DOHH2 (cell line): ENCODE measurements around the gene SSU72.
"Not testable (repeated sequence)": the region's sequence is repeated elsewhere in the genome, so short reads cannot be mapped to it uniquely, and the experiment has no call there.

Source experiments
- H3F3A ChIP-seq: fragments of 200-600 bp; sonication (generic), shearing (Covaris generic); 2 replicates; pipeline ENCODE4 v1.6.0; 2016; ENCODE audit warnings: antibody characterized with exemption, mild to moderate bottlenecking; ENCODE audit not compliant: control insufficient read depth, insufficient read depth
- H3K27ac ChIP-seq: fragments of 200-600 bp; sonication (generic); 2 replicates; pipeline ENCODE4 v1.5.1; 2014; ENCODE audit warnings: low read depth, mild to moderate bottlenecking, low read length, moderate library complexity
- H3K27me3 ChIP-seq: fragments of 200-600 bp; sonication (generic); 2 replicates; pipeline ENCODE4 v1.6.1; 2014; ENCODE audit warnings: mild to moderate bottlenecking, low read length, mixed read lengths; ENCODE audit not compliant: control insufficient read depth
- H3K36me3 ChIP-seq: fragments of 200-600 bp; sonication (generic); 2 replicates; pipeline ENCODE4 v1.6.1; 2014; ENCODE audit warnings: mild to moderate bottlenecking, low read length, moderate library complexity, mixed read lengths; ENCODE audit not compliant: control insufficient read depth
- H3K4me1 ChIP-seq: fragments of 200-600 bp; sonication (generic); 2 replicates; pipeline ENCODE4 v1.6.1; 2014; ENCODE audit warnings: mild to moderate bottlenecking, low read length, mixed read lengths; ENCODE audit not compliant: control insufficient read depth
- H3K4me2 ChIP-seq: fragments of 200-600 bp; sonication (generic); 2 replicates; pipeline ENCODE4 v1.6.0; 2014; ENCODE audit warnings: mild to moderate bottlenecking, low read length, moderate library complexity
- H3K4me3 ChIP-seq: fragments of 200-600 bp; sonication (generic); 2 replicates; pipeline ENCODE4 v1.5.1; 2014; ENCODE audit warnings: mild to moderate bottlenecking, low read length, mixed read lengths
- H3K79me2 ChIP-seq: fragments of 200-600 bp; sonication (generic); 2 replicates; pipeline ENCODE4 v1.6.1; 2014; ENCODE audit warnings: mild to moderate bottlenecking, low read length, mixed read lengths; ENCODE audit not compliant: control insufficient read depth
- H3K9me2 ChIP-seq: fragments of 200-600 bp; sonication (generic); replicated peaks from 2 replicates; pipeline ENCODE4 v1.6.1; 2014; ENCODE audit warnings: mild to moderate bottlenecking, low read length, mixed read lengths; ENCODE audit not compliant: control insufficient read depth
- H3K9me3 ChIP-seq: fragments of 200-600 bp; sonication (generic); 2 replicates; pipeline ENCODE4 v1.6.1; 2014; ENCODE audit warnings: antibody characterized with exemption, low read length, mixed read lengths; ENCODE audit not compliant: control insufficient read depth, insufficient read depth
- H4K20me1 ChIP-seq: fragments of 200-600 bp; sonication (generic); 2 replicates; pipeline ENCODE4 v1.6.0; 2014; ENCODE audit warnings: low read depth, mild to moderate bottlenecking, antibody characterized with exemption, low read length, moderate library complexity; ENCODE audit not compliant: control insufficient read depth, insufficient read depth
- EZH2phosphoT487 ChIP-seq: fragments of 200-600 bp; sonication (generic); IDR thresholded peaks from 2 replicates; pipeline ENCODE4 v1.6.1; 2017; ENCODE audit warnings: borderline replicate concordance, mild to moderate bottlenecking, antibody characterized with exemption, low read length, moderate library complexity, mixed read lengths
- TF ChIP-seq, protein P1 (sequence below): fragments of 200-600 bp; sonication (generic); IDR thresholded peaks from one replicate; pipeline ENCODE4 v1.5.1; 2014; ENCODE audit warnings: antibody characterized with exemption, mild to moderate bottlenecking, low read depth, low read length; ENCODE audit not compliant: poor library complexity, severe bottlenecking

Gene SSU72

DNA sequence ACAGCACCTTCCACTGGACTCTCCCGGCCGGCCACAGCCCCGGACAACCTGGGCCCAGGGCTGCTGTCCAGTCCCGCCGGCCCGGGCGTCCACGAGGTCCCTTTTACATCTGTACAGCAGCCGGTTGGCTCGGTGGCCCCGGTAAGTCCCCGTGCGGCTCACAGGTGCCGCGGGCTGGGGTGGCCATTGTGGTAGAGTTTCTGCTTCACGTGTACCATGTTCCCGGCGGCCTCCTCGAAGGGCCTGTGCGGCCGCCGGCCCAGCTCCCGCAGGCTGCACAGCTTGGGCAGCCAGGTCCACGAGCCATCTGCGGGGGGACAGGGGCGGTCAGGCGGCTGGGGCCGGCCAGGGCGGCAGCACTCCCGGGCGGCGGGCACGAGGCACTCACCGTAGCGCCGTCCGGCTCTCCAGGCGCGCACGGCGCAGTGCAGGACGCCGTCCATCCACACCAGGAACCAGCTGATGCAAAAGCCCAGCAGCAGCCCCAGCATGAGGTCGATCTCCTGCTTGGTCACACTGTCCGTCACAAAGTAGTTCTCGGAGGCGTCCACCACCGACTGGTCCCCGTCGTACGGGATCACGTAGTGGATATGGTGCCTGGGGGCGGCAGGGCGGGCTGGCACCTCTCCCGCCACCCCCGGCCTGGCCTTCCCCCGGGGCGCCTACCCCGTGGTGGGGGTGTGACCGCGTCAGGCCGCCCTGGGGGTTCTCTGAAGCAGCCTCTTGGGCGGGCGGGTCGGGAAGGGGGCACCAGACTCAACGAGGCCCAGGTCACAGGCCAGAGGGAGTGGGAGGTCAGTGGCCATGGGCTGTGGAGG lies 39.3 kb downstream of the SSU72 start:
- no peaks in the 10 kb centered on the region for H3K4me1 ChIP-seq
- no peaks in the 10 kb centered on the region for H3K9me2 ChIP-seq
- H3K27me3 ChIP-seq, result no peaks in the 10 kb centered on the region
- H3K4me3 ChIP-seq, result no peak overlapping the region
- H3K36me3 ChIP-seq, result peaks cover 11% of the 10 kb centered on the region
- H4K20me1 ChIP-seq, result no peaks in the 10 kb centered on the region
- H3K4me2 ChIP-seq, result no peak overlapping the region
- H3K9me3 ChIP-seq, result no peaks in the 10 kb centered on the region
- H3K27ac ChIP-seq, result no peak overlapping the region
- TF ChIP-seq, protein P1, sequence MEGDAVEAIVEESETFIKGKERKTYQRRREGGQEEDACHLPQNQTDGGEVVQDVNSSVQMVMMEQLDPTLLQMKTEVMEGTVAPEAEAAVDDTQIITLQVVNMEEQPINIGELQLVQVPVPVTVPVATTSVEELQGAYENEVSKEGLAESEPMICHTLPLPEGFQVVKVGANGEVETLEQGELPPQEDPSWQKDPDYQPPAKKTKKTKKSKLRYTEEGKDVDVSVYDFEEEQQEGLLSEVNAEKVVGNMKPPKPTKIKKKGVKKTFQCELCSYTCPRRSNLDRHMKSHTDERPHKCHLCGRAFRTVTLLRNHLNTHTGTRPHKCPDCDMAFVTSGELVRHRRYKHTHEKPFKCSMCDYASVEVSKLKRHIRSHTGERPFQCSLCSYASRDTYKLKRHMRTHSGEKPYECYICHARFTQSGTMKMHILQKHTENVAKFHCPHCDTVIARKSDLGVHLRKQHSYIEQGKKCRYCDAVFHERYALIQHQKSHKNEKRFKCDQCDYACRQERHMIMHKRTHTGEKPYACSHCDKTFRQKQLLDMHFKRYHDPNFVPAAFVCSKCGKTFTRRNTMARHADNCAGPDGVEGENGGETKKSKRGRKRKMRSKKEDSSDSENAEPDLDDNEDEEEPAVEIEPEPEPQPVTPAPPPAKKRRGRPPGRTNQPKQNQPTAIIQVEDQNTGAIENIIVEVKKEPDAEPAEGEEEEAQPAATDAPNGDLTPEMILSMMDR, result no peak
- no peak for TF ChIP-seq EZH2phosphoT487
- H3K79me2 ChIP-seq, result no peaks in the 10 kb centered on the region
- 0 out of 2 replicates have a peak, but pooled peaks cover 4% of the 10 kb centered on the region for H3F3A ChIP-seq

DNA sequence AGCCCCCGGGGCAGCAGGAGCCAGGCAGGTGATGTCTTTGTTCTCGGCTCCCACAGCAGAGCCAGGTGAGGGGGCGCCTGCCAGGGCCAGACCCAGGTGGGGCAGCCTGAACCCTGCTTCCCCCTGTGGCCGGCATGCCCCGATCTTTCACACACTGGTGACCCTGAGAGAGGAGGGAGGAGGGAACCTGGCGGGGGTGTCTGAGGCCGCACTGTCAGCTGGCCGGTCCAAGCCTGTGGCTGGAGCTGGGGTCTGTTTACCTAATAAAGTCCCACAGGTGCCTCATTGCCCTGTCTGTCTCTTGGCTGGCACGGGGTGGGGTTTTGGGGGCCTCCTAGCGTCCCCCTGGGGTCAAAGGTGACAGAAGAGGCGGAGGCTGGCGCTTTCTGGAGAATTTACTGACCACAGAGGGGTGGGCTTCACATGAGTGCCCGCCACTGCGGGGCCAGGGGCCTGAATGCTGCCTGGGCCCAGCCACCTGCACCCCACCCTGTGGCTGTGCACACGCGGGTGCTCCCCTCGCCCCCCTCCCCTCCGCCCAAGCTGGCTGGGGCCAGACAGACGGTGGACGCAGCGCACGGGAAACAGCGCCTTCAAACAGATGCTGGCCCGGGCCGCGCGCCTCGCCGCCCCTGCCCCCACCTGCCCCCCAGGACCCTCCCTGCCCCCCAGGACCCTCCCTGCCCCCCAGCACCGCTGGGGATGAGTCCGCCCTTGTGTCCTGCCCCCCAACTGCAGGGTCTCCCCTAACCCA lies 40.1 kb downstream of the SSU72 start:
- no peaks in the 10 kb centered on the region for H4K20me1 ChIP-seq
- H3K27ac ChIP-seq, result no peak overlapping the region
- H3K79me2 ChIP-seq, result no peaks in the 10 kb centered on the region
- H3K9me2 ChIP-seq, result no peaks in the 10 kb centered on the region
- TF ChIP-seq, protein P1, result no peak
- TF ChIP-seq EZH2phosphoT487, result no peak
- no peaks in the 10 kb centered on the region for H3K27me3 ChIP-seq
- H3K4me2 ChIP-seq, result no peak overlapping the region
- H3K4me1 ChIP-seq, result no peaks in the 10 kb centered on the region
- peaks cover 5% of the 10 kb centered on the region; the same call in 1 of the 2 replicates for H3K9me3 ChIP-seq
- peaks cover 18% of the 10 kb centered on the region for H3K36me3 ChIP-seq
- no peak overlapping the region for H3K4me3 ChIP-seq
- H3F3A ChIP-seq, result 0 out of 2 replicates have a peak, but pooled peaks cover 4% of the 10 kb centered on the region

DNA sequence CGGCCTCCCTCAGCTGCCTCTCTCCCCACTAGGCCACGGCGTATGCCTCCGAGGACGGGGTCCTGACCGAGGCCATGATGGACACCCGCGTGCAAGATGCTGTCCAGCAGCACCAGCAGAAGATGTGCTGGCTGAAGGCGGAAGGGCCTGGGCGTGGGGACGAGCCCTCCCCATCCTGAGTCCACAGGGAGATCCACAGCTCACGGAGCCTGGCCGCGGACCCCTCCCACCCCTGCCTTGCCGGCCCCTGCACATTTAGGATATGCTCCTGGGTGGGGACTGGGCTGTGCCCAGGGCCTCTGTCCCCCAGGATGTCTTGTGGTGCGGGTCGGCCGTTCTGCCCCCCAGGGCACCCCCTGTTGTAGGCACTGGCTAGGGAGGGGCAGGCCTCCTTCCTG lies 40.8 kb downstream of the SSU72 start:
- peaks cover 25% of the 10 kb centered on the region for H3K36me3 ChIP-seq
- H4K20me1 ChIP-seq, H3K27me3 ChIP-seq, H3K4me3 ChIP-seq, H3F3A ChIP-seq, H3K27ac ChIP-seq, H3K79me2 ChIP-seq, H3K9me2 ChIP-seq, H3K4me1 ChIP-seq, H3K9me3 ChIP-seq, H3K4me2 ChIP-seq: not testable (repeated sequence)

DNA sequence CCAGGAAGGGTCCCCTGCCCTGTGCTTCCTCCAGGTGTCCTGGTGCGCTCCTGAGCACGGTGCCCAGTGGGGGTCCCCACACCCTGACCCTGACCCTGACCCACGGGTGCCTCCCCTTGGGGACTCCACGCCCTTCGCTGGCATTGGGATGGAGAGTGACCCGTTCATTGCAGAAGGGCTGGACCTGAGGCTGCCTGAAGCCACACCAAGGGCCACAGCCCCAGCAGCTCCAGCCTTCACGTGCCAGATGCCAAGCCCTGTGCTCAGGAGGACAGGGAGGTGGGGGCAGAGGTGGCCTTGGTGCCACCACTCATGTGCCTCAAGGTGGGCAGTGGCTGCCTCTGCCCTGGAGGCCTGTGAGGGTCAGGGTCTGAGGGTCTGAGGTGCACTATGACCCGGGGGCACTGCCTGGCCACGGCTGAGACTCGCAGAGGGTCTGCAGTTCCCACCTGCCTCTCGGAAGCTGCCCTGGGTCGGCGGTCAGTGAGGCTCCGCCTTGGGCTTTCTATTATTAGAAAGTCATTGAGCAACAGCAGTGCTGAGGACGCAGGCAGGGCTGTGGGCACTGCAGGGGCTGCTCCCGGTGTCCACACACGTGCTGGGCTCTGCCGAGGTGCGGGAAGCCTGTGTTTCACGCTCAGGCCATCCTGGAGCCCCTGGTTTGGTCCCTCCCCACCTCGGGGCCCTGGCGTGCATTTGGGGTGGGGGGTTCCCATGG lies 41.3 kb downstream of the SSU72 start:
- not testable (repeated sequence) for H3K4me2 ChIP-seq, H3K4me3 ChIP-seq, H3K79me2 ChIP-seq, H3K4me1 ChIP-seq, H3F3A ChIP-seq, H3K9me2 ChIP-seq, H3K27ac ChIP-seq, H3K9me3 ChIP-seq, H3K27me3 ChIP-seq, H4K20me1 ChIP-seq
- H3K36me3 ChIP-seq, result peaks cover 31% of the 10 kb centered on the region
